OCI-LY7 (cell line): ENCODE measurements around the gene USF2. TPM values are rescaled to one million over a fixed set of nuclear protein-coding genes. Genes with fewer than 3 reads are reported as not detected.

Experiments used
- BruUV-seq: library from RNA; stranded (reverse); fragments of 400-500 nt; replicated peaks from 2 replicates; lab custom pipeline; 2021; lab: Mats Ljungman, UMichigan
- CTCF ChIA-PET: fragments of 300-600 bp; sonication (Branson Sonifier 250); formaldehyde crosslinking; loops from one replicate; lab custom pipeline; 2022; ENCODE audit warnings: antibody characterized with exemption; ENCODE audit not compliant: unreplicated experiment; lab: Charles Lee
- POLR2A ChIA-PET: fragments of 300-600 bp; sonication (Branson Sonifier 250); formaldehyde crosslinking; loops from one replicate; lab custom pipeline; 2022; ENCODE audit warnings: antibody characterized with exemption; lab: Charles Lee
- DNase-seq: peaks from one replicate; pipeline ENCODE4 v3.0.0-alpha.2; 2015; ENCODE audit warnings: low spot score
- H2AFZ ChIP-seq: fragments of 200-600 bp; sonication (generic), shearing (Covaris generic); 2 replicates; pipeline ENCODE4 v1.6.1; 2014; ENCODE audit warnings: mild to moderate bottlenecking, antibody characterized with exemption, low read length, moderate library complexity
- H3K27ac ChIP-seq: fragments of 200-600 bp; sonication (generic); 2 replicates; pipeline ENCODE4 v1.5.1; 2014; ENCODE audit warnings: mixed run types, low read depth, mild to moderate bottlenecking, moderate library complexity, low read length, inconsistent platforms; ENCODE audit not compliant: poor library complexity, severe bottlenecking
- H3K36me3 ChIP-seq: fragments of 200-600 bp; sonication (generic); 2 replicates; pipeline ENCODE4 v1.6.1; 2014; ENCODE audit warnings: mild to moderate bottlenecking, antibody characterized with exemption, low read length, moderate library complexity, mixed read lengths; ENCODE audit not compliant: insufficient read depth
- H3K4me1 ChIP-seq: fragments of 200-600 bp; sonication (generic); 2 replicates; pipeline ENCODE4 v1.5.1; 2014; ENCODE audit warnings: mild to moderate bottlenecking, low read length; ENCODE audit not compliant: insufficient read depth, poor library complexity, severe bottlenecking
- H3K4me2 ChIP-seq: fragments of 200-600 bp; sonication (generic); 2 replicates; pipeline ENCODE4 v1.6.1; 2014; ENCODE audit warnings: mild to moderate bottlenecking, low read length
- H3K4me3 ChIP-seq: fragments of 200-600 bp; sonication (generic); 2 replicates; pipeline ENCODE4 v1.5.1; 2014; ENCODE audit warnings: mild to moderate bottlenecking, low read depth, low read length; ENCODE audit not compliant: poor library complexity, severe bottlenecking
- H3K79me2 ChIP-seq: fragments of 200-600 bp; sonication (generic); 2 replicates; pipeline ENCODE4 v1.6.1; 2016; ENCODE audit warnings: low read depth, mild to moderate bottlenecking, low read length, moderate library complexity, mixed read lengths; ENCODE audit not compliant: insufficient read depth
- H3K9me2 ChIP-seq: fragments of 200-600 bp; sonication (generic); 2 replicates; pipeline ENCODE4 v1.6.1; 2016; ENCODE audit warnings: mild to moderate bottlenecking, low read length, mixed read lengths; ENCODE audit not compliant: insufficient read depth
- H3K9me3 ChIP-seq: fragments of 200-600 bp; sonication (generic); 2 replicates; pipeline ENCODE4 v1.6.1; 2014; ENCODE audit warnings: mild to moderate bottlenecking, mixed run types, low read length, mixed read lengths
- H4K20me1 ChIP-seq: fragments of 200-600 bp; sonication (generic); 2 replicates; pipeline ENCODE4 v1.6.1; 2014; ENCODE audit warnings: mild to moderate bottlenecking, antibody characterized with exemption, low read length, moderate library complexity, mixed read lengths; ENCODE audit not compliant: insufficient read depth
- EZH2phosphoT487 ChIP-seq: fragments of 200-600 bp; sonication (generic); IDR thresholded peaks from 2 replicates; pipeline ENCODE4 v1.6.1; 2018; ENCODE audit warnings: low read depth, borderline replicate concordance, mild to moderate bottlenecking, mixed run types, antibody characterized with exemption, low read length, moderate library complexity, mixed read lengths
- intact Hi-C: fragments of 100-400 bp; cut with micrococcal nuclease; formaldehyde crosslinking; loops from one replicate; pipeline ENCODE4 v1.10.0; 2022; ENCODE audit not compliant: unreplicated experiment
- total RNA-seq, 2 experiments: library from RNA; depleted of rRNA in 1 of 2; stranded (reverse); fragments of >200 nt in 1 of 2; shearing (Covaris generic) in 1 of 2; gene quantifications; 2 replicates each; pipeline ENCODE4 v1.2.3, GENCODE V29; 2014 to 2022
- TF ChIP-seq, protein P1 (sequence below): fragments of 200-600 bp; sonication (generic); conservative IDR thresholded peaks from 2 replicates; pipeline ENCODE4 v1.5.1; 2014; ENCODE audit warnings: mild to moderate bottlenecking, antibody characterized with exemption, low read length, moderate library complexity, mixed read lengths

Gene USF2
- total RNA-seq, 2 experiments from 2014 or later = 105 to 155 TPM

DNA sequence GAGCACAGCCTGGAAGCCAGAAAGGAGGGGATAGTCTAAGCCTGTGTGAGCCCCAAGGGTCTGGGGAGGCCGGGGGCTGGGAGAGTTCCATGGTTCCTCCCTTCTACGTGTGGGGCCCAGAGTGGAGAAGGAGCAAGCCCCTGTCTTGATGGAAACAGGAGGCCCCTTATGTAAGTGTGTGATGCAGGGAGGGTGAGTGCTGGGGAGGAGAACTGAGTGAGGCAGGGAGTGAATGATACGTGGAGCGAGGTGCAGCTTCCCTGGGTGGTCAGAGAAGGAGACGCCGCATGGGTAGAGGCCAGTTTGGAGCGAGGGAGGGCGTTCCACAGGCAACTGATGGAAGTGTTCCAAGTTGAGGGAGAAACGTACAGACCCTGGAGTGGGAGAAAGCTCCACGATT, 39.2 kb downstream of the USF2 start:
- ChIA-PET POLR2A (interaction anchor here (1.0 to 1.4 kb wide), 3 partner anchors 9 to 25 kb away, joined by 3 to 5 read pairs (median 4); no protein-coding TSS in a partner anchor), CTCF (no interaction called here)
- H2AFZ ChIP-seq = peak overlapping the region; percentile 31; the same call in 1 of the 2 replicates
- no peaks in the 10 kb centered on the region for H4K20me1 ChIP-seq
- intact Hi-C loops = loop anchor here (2.0 kb wide), 1 partner anchor 41 kb away; no protein-coding TSS in a partner anchor
- no peaks in the 10 kb centered on the region for H3K79me2 ChIP-seq
- no peaks in the 10 kb centered on the region for H3K9me2 ChIP-seq
- peak overlapping the region; percentile 26 for H3K27ac ChIP-seq
- no peak overlapping the region for H3K4me3 ChIP-seq
- H3K9me3 ChIP-seq = no peaks in the 10 kb centered on the region
- H3K4me2 ChIP-seq = peak overlapping the region; percentile 11; the same call in 1 of the 2 replicates
- no peaks in the 10 kb centered on the region for H3K36me3 ChIP-seq
- TF ChIP-seq EZH2phosphoT487 = no peak
- TF ChIP-seq, protein P1, sequence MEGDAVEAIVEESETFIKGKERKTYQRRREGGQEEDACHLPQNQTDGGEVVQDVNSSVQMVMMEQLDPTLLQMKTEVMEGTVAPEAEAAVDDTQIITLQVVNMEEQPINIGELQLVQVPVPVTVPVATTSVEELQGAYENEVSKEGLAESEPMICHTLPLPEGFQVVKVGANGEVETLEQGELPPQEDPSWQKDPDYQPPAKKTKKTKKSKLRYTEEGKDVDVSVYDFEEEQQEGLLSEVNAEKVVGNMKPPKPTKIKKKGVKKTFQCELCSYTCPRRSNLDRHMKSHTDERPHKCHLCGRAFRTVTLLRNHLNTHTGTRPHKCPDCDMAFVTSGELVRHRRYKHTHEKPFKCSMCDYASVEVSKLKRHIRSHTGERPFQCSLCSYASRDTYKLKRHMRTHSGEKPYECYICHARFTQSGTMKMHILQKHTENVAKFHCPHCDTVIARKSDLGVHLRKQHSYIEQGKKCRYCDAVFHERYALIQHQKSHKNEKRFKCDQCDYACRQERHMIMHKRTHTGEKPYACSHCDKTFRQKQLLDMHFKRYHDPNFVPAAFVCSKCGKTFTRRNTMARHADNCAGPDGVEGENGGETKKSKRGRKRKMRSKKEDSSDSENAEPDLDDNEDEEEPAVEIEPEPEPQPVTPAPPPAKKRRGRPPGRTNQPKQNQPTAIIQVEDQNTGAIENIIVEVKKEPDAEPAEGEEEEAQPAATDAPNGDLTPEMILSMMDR = no peak
- no peak for DNase-seq
- BruUV-seq = no TSS peak
- peaks cover 78% of the 10 kb centered on the region for H3K4me1 ChIP-seq

DNA sequence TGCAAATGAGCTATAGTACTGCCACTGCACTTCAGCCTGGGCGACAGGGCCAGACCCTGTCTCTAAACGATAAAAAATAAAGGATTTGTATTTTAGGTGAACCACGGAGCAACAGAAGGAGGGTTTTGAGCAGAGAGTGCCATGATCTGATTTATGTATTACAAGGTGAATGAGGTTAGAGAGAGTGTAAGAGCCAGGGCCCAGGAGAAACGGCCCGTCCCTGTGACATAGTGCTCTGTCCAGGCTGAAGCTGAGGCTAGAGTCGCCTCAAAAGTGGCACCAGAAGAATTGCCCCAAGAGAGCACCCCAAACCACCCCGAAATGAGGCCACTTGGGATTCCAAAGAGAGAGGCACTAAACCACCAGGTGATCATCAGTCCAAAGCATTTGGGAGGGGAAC, 40.1 kb downstream of the USF2 start:
- Histone ChIP-seq H3K4me1 (peaks cover 78% of the 10 kb centered on the region), H3K9me3 (no peaks in the 10 kb centered on the region), H3K79me2 (no peaks in the 10 kb centered on the region), H3K4me3 (no peak overlapping the region), H3K9me2 (no peaks in the 10 kb centered on the region), H2AFZ (no peak overlapping the region), H3K4me2 (no peak overlapping the region), H4K20me1 (no peaks in the 10 kb centered on the region), H3K36me3 (no peaks in the 10 kb centered on the region), H3K27ac (no peak overlapping the region)
- no TSS peak for BruUV-seq
- intact Hi-C loops = no loop called here
- DNase-seq = no peak
- TF ChIP-seq EZH2phosphoT487 = no peak
- TF ChIP-seq, protein P1 = no peak
- POLR2A ChIA-PET = interaction anchor here (1.0 to 1.1 kb wide), 2 partner anchors 15 to 24 kb away, joined by 3 to 5 read pairs; no protein-coding TSS in a partner anchor
- CTCF ChIA-PET = no interaction called here

DNA sequence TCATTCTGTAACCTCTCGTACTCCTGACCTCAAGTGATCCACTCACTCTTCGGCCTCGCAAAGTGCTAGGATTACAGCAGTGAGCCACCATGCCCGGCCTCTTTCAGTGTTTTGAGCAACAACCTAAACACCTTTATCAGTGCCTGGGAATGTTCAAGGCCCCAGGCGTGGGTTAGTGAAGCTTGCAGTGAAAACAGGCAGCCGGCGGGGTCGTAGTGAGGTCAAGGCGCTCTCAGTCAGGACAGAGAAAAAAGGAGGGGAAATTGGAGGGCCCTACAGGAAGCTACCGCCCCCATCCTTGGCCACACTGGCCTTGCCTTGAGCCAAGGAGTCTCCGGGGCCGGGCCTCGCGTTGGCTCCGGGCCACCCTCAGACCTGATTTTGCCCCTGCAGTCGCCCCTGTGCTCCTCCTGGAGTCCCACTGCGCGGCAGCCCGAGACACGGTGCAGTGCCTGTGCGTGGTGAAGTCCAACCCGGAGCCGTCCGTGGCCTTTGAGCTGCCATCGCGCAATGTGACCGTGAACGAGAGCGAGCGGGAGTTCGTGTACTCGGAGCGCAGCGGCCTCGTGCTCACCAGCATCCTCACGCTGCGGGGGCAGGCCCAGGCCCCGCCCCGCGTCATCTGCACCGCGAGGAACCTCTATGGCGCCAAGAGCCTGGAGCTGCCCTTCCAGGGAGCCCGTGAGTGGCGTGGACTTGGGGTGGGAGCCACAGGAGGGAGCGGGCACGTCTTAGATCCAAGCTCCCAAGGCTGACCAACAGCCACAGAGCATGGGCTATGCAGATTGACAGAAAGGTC, 40.9 kb downstream of the USF2 start:
- Histone ChIP-seq H3K4me1 (peaks cover 76% of the 10 kb centered on the region), H3K36me3 (no peaks in the 10 kb centered on the region), H3K4me2 (no peak overlapping the region), H3K27ac (no peak overlapping the region), H3K4me3 (no peak overlapping the region), H2AFZ (no peak overlapping the region), H3K9me3 (no peaks in the 10 kb centered on the region), H3K9me2 (no peaks in the 10 kb centered on the region), H4K20me1 (no peaks in the 10 kb centered on the region), H3K79me2 (no peaks in the 10 kb centered on the region)
- TF ChIP-seq EZH2phosphoT487 = no peak
- TF ChIP-seq, protein P1 = no peak
- no TSS peak for BruUV-seq
- CTCF ChIA-PET = no interaction called here
- DNase-seq = no peak
- POLR2A ChIA-PET = no interaction called here
- intact Hi-C loops = no loop called here
